ENCODE results near the gene EIF4B. TPM values are rescaled to one million over a fixed set of nuclear protein-coding genes. Genes with fewer than 3 reads are reported as not detected.

The EIF4B gene
- total and polyA plus RNA-seq, 9 of the 15 experiments (the other 6 are each of a cell fraction or from before 2014, with no cell fraction given): 138 to 669 (median 552) TPM

GRCh38 chr12:53044052-53044581, 37.9 kb downstream of the EIF4B start:
- BruUV-seq (replicated peaks): no TSS peak
- WGBS (ENCODE audit: insufficient coverage, low coverage, missing lambda C conversion rate): 55% methylated on average over 10 of the region's 10 CpGs
- intact Hi-C loops (cut with micrococcal nuclease) (no loop called here), in situ Hi-C loops (cut with MboI) (no loop called here)
- Histone ChIP-seq H3K4me1 (replicated peaks in 1 of 2; ENCODE audit: control insufficient read depth in 2 of 2, insufficient read depth in 2 of 2, low read length in 2 of 2) (peaks cover 32 to 41% of the 10 kb centered on the region in 2 experiments), H3K4me3 (no peak overlapping the region), H3K79me2 (ENCODE audit: control insufficient read depth, insufficient read depth, low read length) (peaks cover 4% of the 10 kb centered on the region; the same call in 1 of the 3 replicates), H3K27ac (ENCODE audit: extremely low read depth, low read depth, low read length) (no peak overlapping the region), H3K36me3 (ENCODE audit: control insufficient read depth, insufficient read depth, low read length) (peaks cover 25% of the 10 kb centered on the region), H3K9me1 (ENCODE audit: control insufficient read depth, insufficient read depth, low read length) (no peaks in the 10 kb centered on the region), H3K4me2 (ENCODE audit: insufficient read depth, low read length) (no peak overlapping the region), H4K20me1 (replicated peaks; ENCODE audit: control insufficient read depth, insufficient read depth, low read length) (peaks cover 6% of the 10 kb centered on the region), H3K9ac (ENCODE audit: insufficient read depth in 1 of 2, low read depth in 2 of 2, low read length in 2 of 2) (peak overlapping the region in 1 of 2 experiments; percentile 17; a peak in 1 of 4 replicates), H3K27me3 (ENCODE audit: control insufficient read depth in 2 of 2, insufficient read depth in 2 of 2, low read length in 2 of 2) (no peaks in the 10 kb centered on the region), H2AFZ (ENCODE audit: low read depth, low read length) (no peak overlapping the region), H3K9me3 (replicated peaks; ENCODE audit: control insufficient read depth, insufficient read depth, low read depth, low read length) (no peaks in the 10 kb centered on the region)
- DNase-seq (ENCODE audit: extremely low read depth in 1 of 4, low spot score in 3 of 4) (peak in 2 of 4 experiments; percentile 11 to 24), FAIRE-seq (no peak), ATAC-seq (no peak)
- no peak for TF ChIP-seq SRSF3 (IDR thresholded peaks at IDR 0.05; ENCODE audit: insufficient read depth, low read length)
- TF ChIP-seq, protein P1, sequence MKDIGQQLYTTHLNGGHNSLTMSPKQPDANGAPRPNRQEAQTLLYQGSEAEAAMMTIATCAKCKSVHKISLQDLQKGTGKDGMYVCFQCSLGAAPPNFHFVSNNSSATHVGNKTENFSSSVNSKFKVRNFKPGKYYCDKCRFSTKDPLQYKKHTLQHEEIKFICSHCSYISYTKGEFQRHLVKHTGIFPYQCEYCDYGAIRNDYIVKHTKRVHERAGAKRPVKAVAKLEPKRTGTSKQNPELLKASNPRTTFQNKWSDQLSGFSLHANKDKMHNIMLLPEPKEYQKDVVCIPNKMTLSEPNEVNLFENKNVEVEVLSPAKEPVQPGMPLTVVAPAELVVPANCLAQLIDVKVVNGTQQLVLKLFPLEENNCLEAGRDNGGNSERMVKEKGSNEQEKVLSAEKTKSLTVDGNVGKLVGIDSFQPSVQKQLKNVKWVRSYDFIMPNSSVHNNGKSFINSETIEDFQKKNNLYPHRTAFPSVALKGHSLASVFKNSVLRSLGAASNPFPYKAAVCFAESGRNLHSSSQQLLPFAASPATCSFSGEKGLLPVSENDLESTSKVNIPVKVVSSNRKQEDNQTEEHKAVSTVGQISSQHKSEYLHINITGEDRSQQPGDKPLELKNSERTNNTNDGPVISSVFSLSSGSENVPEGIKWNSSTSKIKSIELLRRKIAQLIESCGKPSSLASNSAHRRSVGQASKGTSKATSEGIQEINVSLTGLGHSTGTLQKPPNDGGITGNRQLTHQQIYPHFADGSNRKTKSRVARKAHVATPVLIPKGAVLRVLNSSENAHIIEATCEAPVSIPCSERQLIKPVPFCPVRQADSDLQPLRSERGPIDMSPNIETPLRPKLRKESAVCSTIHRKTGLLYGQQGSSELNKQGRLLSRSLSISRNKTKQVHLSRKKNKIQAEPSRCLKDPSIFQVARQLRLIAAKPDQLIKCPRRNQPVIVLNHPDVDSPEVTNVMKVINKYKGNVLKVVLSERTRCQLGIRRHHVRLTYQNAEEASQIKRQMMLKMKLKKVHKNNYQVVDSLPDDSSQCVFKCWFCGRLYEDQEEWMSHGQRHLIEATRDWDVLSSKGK (CRISPR knock-in tag; IDR thresholded peaks at IDR 0.05): no peak
- TF ChIP-seq SNAPC5 (CRISPR knock-in tag; IDR thresholded peaks at IDR 0.05): no peak
- no peak for TF ChIP-seq ETV1 (tag; conservative IDR thresholded peaks at IDR 0.05; ENCODE audit: low read depth)
- no peak for TF ChIP-seq ZNF583 (CRISPR knock-in tag; IDR thresholded peaks at IDR 0.05)
- no peak for TF ChIP-seq ZC3H8 (IDR thresholded peaks at IDR 0.05)
- TF ChIP-seq CEBPG (CRISPR knock-in tag; IDR thresholded peaks at IDR 0.05): no peak
- TF ChIP-seq CEBPG (tag; conservative IDR thresholded peaks at IDR 0.05 in 1 of 2, IDR thresholded peaks at IDR 0.05 in 1 of 2): no peak
- TF ChIP-seq ZBTB26 (CRISPR knock-in tag; IDR thresholded peaks at IDR 0.05): no peak
- ChIA-PET CTCF (ENCODE audit: low intra/inter-chr PET ratio) (interaction anchor here (0.5 kb wide), 1 partner anchor 244 kb away, joined by 3 read pairs; no protein-coding TSS in a partner anchor), POLR2A (interaction anchor here (1.0 to 2.3 kb wide), 4 partner anchors 9 to 19 kb away, joined by 3 to 11 read pairs (median 6); no protein-coding TSS in a partner anchor)
